Trophoblast cell (in vitro differentiated cells and primary cell): Measurements from ENCODE around the gene C1orf53.
A peak's percentile ranks its signal among the peaks of the same experiment; 100 is the strongest.

Experiments
- DNase-seq, 2 donors: peaks; one replicate each; pipeline ENCODE4 v3.0.0-alpha.2; 2016
- H2AFZ ChIP-seq: 2 replicates; pipeline ENCODE4 v1.6.1; 2013; ENCODE audit warnings: low read length, moderate library complexity, mild to moderate bottlenecking; ENCODE audit not compliant: insufficient read depth, poor library complexity
- H2AK5ac ChIP-seq: 2 replicates; pipeline ENCODE4 v1.6.1; 2013; ENCODE audit warnings: mild to moderate bottlenecking, low read length
- H2BK120ac ChIP-seq: 2 replicates; pipeline ENCODE4 v1.6.1; 2013; ENCODE audit warnings: low read length, mild to moderate bottlenecking, moderate library complexity; ENCODE audit not compliant: insufficient read depth, poor library complexity
- H2BK12ac ChIP-seq: 2 replicates; pipeline ENCODE4 v1.6.1; 2013; ENCODE audit warnings: mild to moderate bottlenecking, low read length, moderate library complexity
- H2BK5ac ChIP-seq: 2 replicates; pipeline ENCODE4 v1.6.1; 2013; ENCODE audit warnings: low read length, low read depth, moderate library complexity, mild to moderate bottlenecking; ENCODE audit not compliant: poor library complexity
- H3K14ac ChIP-seq: 2 replicates; pipeline ENCODE4 v1.6.1; 2013; ENCODE audit warnings: mild to moderate bottlenecking, low read length
- H3K18ac ChIP-seq: 2 replicates; pipeline ENCODE4 v1.6.1; 2013; ENCODE audit warnings: mild to moderate bottlenecking, low read length
- H3K23ac ChIP-seq: 2 replicates; pipeline ENCODE4 v1.6.1; 2013; ENCODE audit warnings: low read length
- H3K27ac ChIP-seq: 2 replicates; pipeline ENCODE4 v1.5.1; 2013; ENCODE audit warnings: low read depth, mild to moderate bottlenecking, inconsistent platforms, low read length, moderate library complexity
- H3K27me3 ChIP-seq: 2 replicates; pipeline ENCODE4 v1.6.1; 2013; ENCODE audit warnings: inconsistent platforms, mild to moderate bottlenecking, low read length, moderate library complexity; ENCODE audit not compliant: insufficient read depth
- H3K36me3 ChIP-seq, 2 experiments: 1 replicate in 1 of 2; 2 replicates in 1 of 2; pipeline ENCODE4 v1.6.1; 2013; ENCODE audit warnings: low read length in 2 of 2, mild to moderate bottlenecking in 2 of 2, moderate library complexity in 1 of 2; ENCODE audit not compliant: insufficient read depth in 2 of 2, control insufficient read depth in 1 of 2
- H3K4ac ChIP-seq: 2 replicates; pipeline ENCODE4 v1.6.1; 2013; ENCODE audit warnings: low read depth, mild to moderate bottlenecking, low read length, moderate library complexity
- H3K4me1 ChIP-seq, 2 experiments: 1 replicate in 1 of 2; 2 replicates in 1 of 2; pipeline ENCODE4 v1.6.1; 2013; ENCODE audit warnings: low read length in 2 of 2, mild to moderate bottlenecking in 2 of 2, moderate library complexity in 1 of 2; ENCODE audit not compliant: insufficient read depth in 2 of 2, control insufficient read depth in 1 of 2
- H3K4me2 ChIP-seq: 2 replicates; pipeline ENCODE4 v1.6.1; 2013; ENCODE audit warnings: inconsistent platforms, mild to moderate bottlenecking, low read length, moderate library complexity
- H3K4me3 ChIP-seq: 2 replicates; pipeline ENCODE4 v1.5.1; 2013; ENCODE audit warnings: mild to moderate bottlenecking, low read depth, low read length, inconsistent platforms
- H3K79me1 ChIP-seq: one replicate; pipeline ENCODE4 v1.6.1; 2013; ENCODE audit warnings: low read length
- H3K79me2 ChIP-seq: 2 replicates; pipeline ENCODE4 v1.6.1; 2013; ENCODE audit warnings: low read length, mild to moderate bottlenecking; ENCODE audit not compliant: control insufficient read depth, insufficient read depth, poor library complexity
- H3K9ac ChIP-seq: 2 replicates; pipeline ENCODE4 v1.6.1; 2013; ENCODE audit warnings: mild to moderate bottlenecking, low read length
- H3K9me3 ChIP-seq: 2 replicates; pipeline ENCODE4 v1.6.1; 2013; ENCODE audit warnings: low read depth, mild to moderate bottlenecking, control low read depth, inconsistent platforms, low read length; ENCODE audit not compliant: insufficient read depth
- H4K12ac ChIP-seq: 2 replicates; pipeline ENCODE4 v1.6.1; 2013; ENCODE audit warnings: low read depth, mild to moderate bottlenecking, low read length, moderate library complexity
- H4K8ac ChIP-seq: 2 replicates; pipeline ENCODE4 v1.6.1; 2013; ENCODE audit warnings: low read depth, mild to moderate bottlenecking, low read length, moderate library complexity
- H4K91ac ChIP-seq: one replicate; pipeline ENCODE4 v1.6.1; 2013; ENCODE audit warnings: low read depth, mild to moderate bottlenecking, low read length, moderate library complexity
- WGBS: extraction: QIAGEN DNeasy Blood & Tissue Kit; methylation state at CpG from one replicate; pipeline ENCODE4 v1.1.7; 2013; ENCODE audit warnings: missing lambda C conversion rate; ENCODE audit not compliant: insufficient read length, insufficient coverage; ENCODE audit errors: extremely low coverage; 5-methylcytosine and 5-hydroxymethylcytosine counted together

The C1orf53 gene

GRCh38 chr1:197933016-197933415, 30.6 kb downstream of the C1orf53 start:
- Histone ChIP-seq H3K9me3 (no peaks in the 10 kb centered on the region), H4K91ac (no peak overlapping the region), H3K14ac (no peak overlapping the region), H2BK120ac (no peak overlapping the region), H2BK12ac (no peak overlapping the region), H2BK5ac (no peak overlapping the region), H3K4me1 (no peaks in the 10 kb centered on the region), H3K36me3 (no peaks in the 10 kb centered on the region), H3K9ac (no peak overlapping the region), H3K27me3 (no peaks in the 10 kb centered on the region), H3K79me1 (no peaks in the 10 kb centered on the region), H3K23ac (no peak overlapping the region), H3K4me3 (no peak overlapping the region), H2AFZ (no peak overlapping the region), H3K79me2 (no peaks in the 10 kb centered on the region), H2AK5ac (no peak overlapping the region), H3K18ac (no peak overlapping the region), H4K8ac (no peak overlapping the region), H3K27ac (no peak overlapping the region), H4K12ac (no peak overlapping the region), H3K4me2 (no peak overlapping the region), H3K4ac (no peak overlapping the region)
- WGBS: no CpG with 5 or more reads among the region's 1 CpG
- DNase-seq: no peak

- H3K9me3 ChIP-seq: no peaks in the 10 kb centered on the region
- H2BK120ac ChIP-seq: no peak overlapping the region
- H3K4me2 ChIP-seq: no peak overlapping the region
- no peak overlapping the region for H3K4ac ChIP-seq
- no peak for DNase-seq
- no peak overlapping the region for H3K23ac ChIP-seq
- no peaks in the 10 kb centered on the region for H3K79me1 ChIP-seq
- no peak overlapping the region for H2AK5ac ChIP-seq
- no peak overlapping the region for H4K12ac ChIP-seq
- no peak overlapping the region for H3K14ac ChIP-seq
- H4K91ac ChIP-seq: no peak overlapping the region
- no peaks in the 10 kb centered on the region for H3K4me1 ChIP-seq
- H2BK5ac ChIP-seq: no peak overlapping the region
- H3K36me3 ChIP-seq: no peaks in the 10 kb centered on the region
- H4K8ac ChIP-seq: no peak overlapping the region
- H2AFZ ChIP-seq: no peak overlapping the region
- H3K79me2 ChIP-seq: no peaks in the 10 kb centered on the region
- H3K9ac ChIP-seq: no peak overlapping the region
- H3K18ac ChIP-seq: no peak overlapping the region
- no peak overlapping the region for H3K4me3 ChIP-seq
- no CpG with 5 or more reads among the region's 1 CpG for WGBS
- H3K27me3 ChIP-seq: no peaks in the 10 kb centered on the region
- H2BK12ac ChIP-seq: no peak overlapping the region
- no peak overlapping the region for H3K27ac ChIP-seq
These were observed 31.2 kb downstream of the C1orf53 start for GRCh38 chr1:197933647-197934046.

- Histone ChIP-seq H3K4ac (no peak overlapping the region), H4K91ac (no peak overlapping the region), H3K18ac (no peak overlapping the region), H3K4me1 (no peaks in the 10 kb centered on the region), H3K9me3 (no peaks in the 10 kb centered on the region), H3K23ac (no peak overlapping the region), H2BK5ac (no peak overlapping the region), H3K4me2 (no peak overlapping the region), H3K4me3 (no peak overlapping the region), H3K79me1 (no peaks in the 10 kb centered on the region), H4K12ac (no peak overlapping the region), H3K27me3 (no peaks in the 10 kb centered on the region), H2AFZ (no peak overlapping the region), H3K14ac (no peak overlapping the region), H3K9ac (no peak overlapping the region), H3K36me3 (no peaks in the 10 kb centered on the region), H2AK5ac (no peak overlapping the region), H4K8ac (no peak overlapping the region), H2BK120ac (no peak overlapping the region), H3K79me2 (no peaks in the 10 kb centered on the region), H2BK12ac (no peak overlapping the region), H3K27ac (no peak overlapping the region)
- DNase-seq: no peak
- WGBS: no CpG with 5 or more reads among the region's 2 CpGs
These were observed 35.0 kb downstream of the C1orf53 start for GRCh38 chr1:197937381-197937780.

GRCh38 chr1:197937892-197938291, 35.5 kb downstream of the C1orf53 start:
- Histone ChIP-seq H3K18ac (no peak overlapping the region), H2BK5ac (no peak overlapping the region), H3K4ac (no peak overlapping the region), H3K36me3 (no peaks in the 10 kb centered on the region), H3K9me3 (no peaks in the 10 kb centered on the region), H4K12ac (no peak overlapping the region), H3K4me1 (no peaks in the 10 kb centered on the region), H3K9ac (no peak overlapping the region), H3K4me3 (no peak overlapping the region), H3K79me1 (no peaks in the 10 kb centered on the region), H4K8ac (no peak overlapping the region), H4K91ac (no peak overlapping the region), H2AK5ac (no peak overlapping the region), H3K14ac (no peak overlapping the region), H2BK120ac (no peak overlapping the region), H3K4me2 (no peak overlapping the region), H3K27me3 (no peaks in the 10 kb centered on the region), H3K27ac (no peak overlapping the region), H3K79me2 (no peaks in the 10 kb centered on the region), H2AFZ (no peak overlapping the region), H2BK12ac (no peak overlapping the region), H3K23ac (no peak overlapping the region)
- DNase-seq: peak; percentile 18 to 21
- no CpG with 5 or more reads among the region's 6 CpGs for WGBS
